CD14-positive monocyte (primary cell): ENCODE measurements around the gene IL6ST. TPM values are rescaled to one million over a fixed set of nuclear protein-coding genes. Genes with fewer than 3 reads are reported as not detected.

Experiments
- DNase-seq, 3 donors: peaks; one replicate each; pipeline ENCODE4 v3.0.0-alpha.2; 2011 to 2022
- H2AFZ ChIP-seq: 2 replicates; pipeline ENCODE4 v1.6.0; 2012; ENCODE audit warnings: mild to moderate bottlenecking, low read depth, low read length, inconsistent platforms; ENCODE audit not compliant: insufficient read depth, poor library complexity, severe bottlenecking
- H3K27ac ChIP-seq, 2 donors: 1 replicate in 1 of 2; 2 replicates in 1 of 2; pipeline ENCODE4 v1.5.1; 2012 to 2013; ENCODE audit warnings: low read length in 2 of 2, control low read depth in 1 of 2, inconsistent platforms in 1 of 2, low read depth in 1 of 2, mild to moderate bottlenecking in 1 of 2
- H3K27me3 ChIP-seq, 2 donors: one replicate each; pipeline versions ENCODE4 v1.6.0 to v1.6.1; 2011 to 2013; ENCODE audit warnings: low read length in 2 of 2; ENCODE audit not compliant: control insufficient read depth in 2 of 2, insufficient read depth in 2 of 2
- H3K36me3 ChIP-seq, 2 donors: replicated peaks in 1 of 2; 1 replicate in 1 of 2; 2 replicates in 1 of 2; pipeline versions ENCODE4 v1.5.1 to v1.6.1; 2012 to 2013; ENCODE audit warnings: low read length in 2 of 2, control low read depth in 1 of 2, inconsistent platforms in 1 of 2, mild to moderate bottlenecking in 1 of 2; ENCODE audit not compliant: insufficient read depth in 2 of 2, control insufficient read depth in 1 of 2
- H3K4me1 ChIP-seq, 2 donors: 1 replicate in 1 of 2; 2 replicates in 1 of 2; pipeline versions ENCODE4 v1.5.1 to v1.6.1; 2012 to 2013; ENCODE audit warnings: low read length in 2 of 2, control low read depth in 1 of 2, inconsistent platforms in 1 of 2, mild to moderate bottlenecking in 1 of 2, moderate library complexity in 1 of 2; ENCODE audit not compliant: insufficient read depth in 2 of 2, control insufficient read depth in 1 of 2
- H3K4me2 ChIP-seq: replicated peaks from 2 replicates; pipeline ENCODE3; 2012; ENCODE audit warnings: low read length, moderate library complexity, mild to moderate bottlenecking; ENCODE audit not compliant: poor library complexity, severe bottlenecking; ENCODE audit errors: extremely low read depth
- H3K4me3 ChIP-seq, 3 experiments: fragments of 200-600 bp in 1 of 3; sonication (generic) in 1 of 3; replicated peaks in 1 of 3; 1 replicate in 2 of 3; 2 replicates in 1 of 3; pipeline ENCODE4 v1.5.1; 2011 to 2013; ENCODE audit warnings: low read length in 3 of 3, mild to moderate bottlenecking in 3 of 3, control low read depth in 2 of 3, low read depth in 2 of 3, inconsistent platforms in 1 of 3, moderate library complexity in 1 of 3
- H3K79me2 ChIP-seq: 2 replicates; pipeline ENCODE4 v1.6.0; 2012; ENCODE audit warnings: mild to moderate bottlenecking, control low read depth, inconsistent platforms, low read length, moderate library complexity; ENCODE audit not compliant: insufficient read depth
- H3K9ac ChIP-seq: 2 replicates; pipeline ENCODE4 v1.6.0; 2017; ENCODE audit warnings: low read length, mild to moderate bottlenecking; ENCODE audit not compliant: insufficient read depth, poor library complexity, severe bottlenecking
- H3K9me3 ChIP-seq, 2 donors: replicated peaks in 1 of 2; 1 replicate in 1 of 2; 2 replicates in 1 of 2; pipeline versions ENCODE4 v1.5.1 to v1.6.1; 2012 to 2013; ENCODE audit warnings: low read length in 2 of 2, control low read depth in 1 of 2; ENCODE audit not compliant: control insufficient read depth in 1 of 2, insufficient read depth in 1 of 2
- H4K20me1 ChIP-seq: 2 replicates; pipeline ENCODE4 v1.6.0; 2012; ENCODE audit warnings: mild to moderate bottlenecking, low read length, control low read depth, moderate library complexity; ENCODE audit not compliant: insufficient read depth
- H3K27ac Mint-ChIP-seq, 7 donors: one replicate each; pipeline ENCODE4 v1.8.0; 2020; ENCODE audit warnings: mild to moderate bottlenecking in 7 of 7, mixed read lengths in 7 of 7, moderate library complexity in 6 of 7, inconsistent platforms in 2 of 7
- H3K27me3 Mint-ChIP-seq, 3 donors: one replicate each; pipeline ENCODE4 v1.8.0; 2021 to 2022; ENCODE audit warnings: low read depth in 3 of 3, mild to moderate bottlenecking in 3 of 3, mixed read lengths in 3 of 3, moderate library complexity in 3 of 3, inconsistent platforms in 1 of 3
- H3K36me3 Mint-ChIP-seq, 2 donors: one replicate each; pipeline ENCODE4 v1.8.0; 2020; ENCODE audit warnings: mixed read lengths in 2 of 2, inconsistent platforms in 1 of 2, mild to moderate bottlenecking in 1 of 2
- H3K4me1 Mint-ChIP-seq: one replicate; pipeline ENCODE4 v1.8.0; 2020; ENCODE audit warnings: mild to moderate bottlenecking, mixed read lengths
- H3K4me3 Mint-ChIP-seq, 2 donors: one replicate each; pipeline ENCODE4 v1.8.0; 2020; ENCODE audit warnings: mild to moderate bottlenecking in 2 of 2, mixed read lengths in 2 of 2, moderate library complexity in 1 of 2
- H3K9me3 Mint-ChIP-seq, 7 donors: one replicate each; pipeline ENCODE4 v1.8.0; 2020 to 2022; ENCODE audit warnings: mixed read lengths in 7 of 7, mild to moderate bottlenecking in 6 of 7, moderate library complexity in 6 of 7, inconsistent platforms in 2 of 7
- CTCF ChIP-seq: fragments of 200-600 bp; IDR thresholded peaks from one replicate; pipeline ENCODE4 v1.8.0; 2022; ENCODE audit warnings: antibody characterized with exemption, mild to moderate bottlenecking
- WGBS: methylation state at CpG from one replicate; pipeline ENCODE4 v1.1.5; 2013; ENCODE audit warnings: missing lambda C conversion rate; ENCODE audit not compliant: insufficient coverage; 5-methylcytosine and 5-hydroxymethylcytosine counted together
- intact Hi-C, 2 donors: fragments of 100-400 bp; cut with micrococcal nuclease; formaldehyde crosslinking; loops; one replicate each; pipeline versions ENCODE4 v1.15.0 to v1.15.1; 2023
- polyA plus RNA-seq, 3 donors: library from polyadenylated mRNA; depleted of rRNA in 1 of 3; unstranded in 2 of 3; stranded (reverse) in 1 of 3; fragments of 300-500 nt in 2 of 3; fragments of >200 nt in 1 of 3; fragmentation: Illumina TruSeq in 2 of 3; gene quantifications; 1 replicate in 2 of 3; 2 replicates in 1 of 3; pipeline ENCODE4 v1.2.3, GENCODE V29; 2012 to 2021

Gene IL6ST
- polyA plus RNA-seq, 3 donors, result 22.1 to 28.7 (median 25.7) TPM

- no peak for DNase-seq
- no peak for TF ChIP-seq CTCF
- WGBS, result no CpG with 5 or more reads among the region's 3 CpGs
- Mint-ChIP-seq H3K4me3 (no peak overlapping the region), H3K36me3 (peaks cover 22 to 37% of the 10 kb centered on the region in 2 donors), H3K27me3 (peaks cover 0 to 2% (median 0%) of the 10 kb centered on the region in 3 donors), H3K27ac (no peak overlapping the region), H3K4me1 (peaks cover 12% of the 10 kb centered on the region), H3K9me3 (no peaks in the 10 kb centered on the region)
- no peak overlapping the region for H3K4me3 ChIP-seq
- peaks cover 3 to 18% of the 10 kb centered on the region in 2 donors for H3K36me3 ChIP-seq
- H3K27me3 ChIP-seq, result no peaks in the 10 kb centered on the region
- H4K20me1 ChIP-seq, result no peaks in the 10 kb centered on the region
- H3K4me2 ChIP-seq, result no peak overlapping the region
- no peak overlapping the region for H2AFZ ChIP-seq
- intact Hi-C loops, result no loop called here
- H3K27ac ChIP-seq, result no peak overlapping the region
- no peaks in the 10 kb centered on the region for H3K9me3 ChIP-seq
- H3K9ac ChIP-seq, result no peak overlapping the region
- H3K79me2 ChIP-seq, result no peaks in the 10 kb centered on the region
- H3K4me1 ChIP-seq, result peaks cover 5 to 6% of the 10 kb centered on the region in 2 donors
Observed at GRCh38 chr5:55895346-55895745, 99.4 kb downstream of the IL6ST start.

- Histone ChIP-seq H3K27ac (no peak overlapping the region), H3K4me2 (no peak overlapping the region), H3K4me3 (no peak overlapping the region), H2AFZ (no peak overlapping the region), H3K4me1 (peaks cover 5 to 6% of the 10 kb centered on the region in 2 donors), H3K27me3 (no peaks in the 10 kb centered on the region), H3K36me3 (peaks cover 4 to 23% of the 10 kb centered on the region in 2 donors), H3K79me2 (no peaks in the 10 kb centered on the region), H4K20me1 (no peaks in the 10 kb centered on the region), H3K9ac (no peak overlapping the region), H3K9me3 (no peaks in the 10 kb centered on the region)
- Mint-ChIP-seq H3K4me3 (no peak overlapping the region), H3K9me3 (no peaks in the 10 kb centered on the region), H3K27me3 (peaks cover 0 to 2% (median 0%) of the 10 kb centered on the region in 3 donors), H3K27ac (peak overlapping the region in 2 of 7 donors; percentile 32 to 46), H3K36me3 (peaks cover 32 to 43% of the 10 kb centered on the region in 2 donors), H3K4me1 (peaks cover 12% of the 10 kb centered on the region)
- intact Hi-C loops, result no loop called here
- TF ChIP-seq CTCF, result no peak
- peak in 1 of 3 donors; percentile 20 for DNase-seq
- WGBS, result 62% methylated on average over 2 of the region's 3 CpGs
Observed at GRCh38 chr5:55894135-55894534, 100.6 kb downstream of the IL6ST start.
